Neural cell (in vitro differentiated cells): ENCODE measurements around the gene TCTN1. TPM values are rescaled to one million over a fixed set of nuclear protein-coding genes. Genes with fewer than 3 reads are reported as not detected.

Experiments used
- H2AFZ ChIP-seq: fragments of 200-600, 300-800 bp; sonication (generic), shearing (Covaris generic); 2 replicates; pipeline ENCODE4 v1.6.0; 2014; ENCODE audit warnings: low read depth, mild to moderate bottlenecking, antibody characterized with exemption, low read length, moderate library complexity
- H3F3A ChIP-seq: fragments of 200-600 bp; shearing (Covaris generic); 2 replicates; pipeline ENCODE4 v1.6.1; 2016; ENCODE audit warnings: mild to moderate bottlenecking, moderate library complexity, mixed read lengths, antibody characterized with exemption, low read length; ENCODE audit not compliant: insufficient read depth, poor library complexity, severe bottlenecking
- H3K27ac ChIP-seq: fragments of 200-600, 300-800 bp; sonication (generic), shearing (Covaris generic); 2 replicates; pipeline ENCODE4 v1.5.1; 2014; ENCODE audit warnings: mild to moderate bottlenecking, low read length, moderate library complexity
- H3K27me3 ChIP-seq: fragments of 300-800, 200-600 bp; sonication (generic), shearing (Covaris generic); 2 replicates; pipeline ENCODE4 v1.6.0; 2014; ENCODE audit warnings: mild to moderate bottlenecking, low read depth, low read length, moderate library complexity; ENCODE audit not compliant: insufficient read depth
- H3K36me3 ChIP-seq: fragments of 300-800, 200-600 bp; sonication (generic), shearing (Covaris generic); 2 replicates; pipeline ENCODE4 v1.5.1; 2014; ENCODE audit warnings: mild to moderate bottlenecking, antibody characterized with exemption, low read length, moderate library complexity; ENCODE audit not compliant: insufficient read depth
- H3K4me2 ChIP-seq: fragments of 300-800, 200-600 bp; sonication (generic), shearing (Covaris generic); 2 replicates; pipeline ENCODE4 v1.6.0; 2014; ENCODE audit warnings: mild to moderate bottlenecking, low read length
- H3K4me3 ChIP-seq: fragments of 300-800, 200-600 bp; sonication (generic), shearing (Covaris generic); 2 replicates; pipeline ENCODE4 v1.5.1; 2014; ENCODE audit warnings: mild to moderate bottlenecking, low read length, moderate library complexity
- H3K79me2 ChIP-seq: fragments of 200-600 bp; shearing (Covaris generic); replicated peaks from 2 replicates; pipeline ENCODE4 v1.6.0; 2014; ENCODE audit warnings: mild to moderate bottlenecking, low read length, moderate library complexity; ENCODE audit not compliant: insufficient read depth
- H3K9ac ChIP-seq: fragments of 300-800, 200-600 bp; sonication (generic), shearing (Covaris generic); 2 replicates; pipeline ENCODE4 v1.6.1; 2016; ENCODE audit warnings: mild to moderate bottlenecking, low read length, mixed read lengths
- H3K9me2 ChIP-seq: fragments of 200-600 bp; shearing (Covaris generic); 2 replicates; pipeline ENCODE4 v1.6.1; 2016; ENCODE audit warnings: mild to moderate bottlenecking, low read length, mixed read lengths; ENCODE audit not compliant: insufficient read depth
- H3K9me3 ChIP-seq: fragments of 200-600, 300-800 bp; sonication (generic), shearing (Covaris generic); 2 replicates; pipeline ENCODE4 v1.6.1; 2016; ENCODE audit warnings: mild to moderate bottlenecking, mixed run types, low read length, moderate library complexity, mixed read lengths
- H4K20me1 ChIP-seq: fragments of 200-600 bp; shearing (Covaris generic); 2 replicates; pipeline ENCODE4 v1.6.1; 2016; ENCODE audit warnings: mild to moderate bottlenecking, mixed run types; ENCODE audit not compliant: insufficient read depth
- CTCF ChIP-seq: fragments of 450-650 bp; IDR thresholded peaks from 2 replicates; pipeline ENCODE4 v1.5.1; 2014; ENCODE audit warnings: antibody characterized with exemption, mild to moderate bottlenecking, moderate library complexity; ENCODE audit not compliant: poor library complexity, severe bottlenecking
- EP300 ChIP-seq: fragments of 450-650 bp; conservative IDR thresholded peaks from 2 replicates; pipeline ENCODE4 v1.6.1; 2014; ENCODE audit warnings: antibody characterized with exemption, mild to moderate bottlenecking, moderate library complexity; ENCODE audit not compliant: poor library complexity, severe bottlenecking
- EZH2 ChIP-seq: fragments of 200-600, 300-800 bp; shearing (Covaris generic), sonication (generic); IDR thresholded peaks from 2 replicates; pipeline ENCODE4 v1.6.1; 2014; ENCODE audit warnings: antibody characterized with exemption, low read length, borderline replicate concordance, mild to moderate bottlenecking; ENCODE audit not compliant: insufficient read depth, poor library complexity, severe bottlenecking
- MXI1 ChIP-seq: fragments of 450-650 bp; conservative IDR thresholded peaks from 2 replicates; pipeline ENCODE4 v1.6.1; 2014; ENCODE audit warnings: antibody characterized with exemption, mild to moderate bottlenecking; ENCODE audit not compliant: poor library complexity, severe bottlenecking
- POLR2AphosphoS5 ChIP-seq: IDR thresholded peaks from 2 replicates; pipeline ENCODE4 v1.6.1; 2012
- RAD21 ChIP-seq: fragments of 450-650 bp; conservative IDR thresholded peaks from 2 replicates; pipeline ENCODE4 v1.6.1; 2014; ENCODE audit warnings: antibody characterized with exemption, mild to moderate bottlenecking, moderate library complexity
- REST ChIP-seq: IDR thresholded peaks from 2 replicates; pipeline ENCODE4 v1.6.1; 2012; ENCODE audit warnings: borderline replicate concordance
- SMC3 ChIP-seq: fragments of 450-650 bp; conservative IDR thresholded peaks from 2 replicates; pipeline ENCODE4 v1.6.1; 2014; ENCODE audit warnings: antibody characterized with exemption, mild to moderate bottlenecking, moderate library complexity; ENCODE audit not compliant: poor library complexity
- TAF1 ChIP-seq: IDR thresholded peaks from 2 replicates; pipeline ENCODE4 v1.6.1; 2012; ENCODE audit warnings: low read depth
- polyA plus RNA-seq: library from polyadenylated mRNA; depleted of rRNA; stranded (reverse); fragments of >200 nt; gene quantifications from 2 replicates; pipeline ENCODE4 v1.2.3, GENCODE V29; 2014

TCTN1 gene
- polyA plus RNA-seq, 1 donor from 2014 or later, result 58.3 TPM

- no peak for TF ChIP-seq RAD21
- TF ChIP-seq TAF1, result no peak
- no peak for TF ChIP-seq CTCF
- no peak for TF ChIP-seq POLR2AphosphoS5
- no peak for TF ChIP-seq MXI1
- TF ChIP-seq EP300, result no peak
- no peak for TF ChIP-seq EZH2
- no peak for TF ChIP-seq SMC3
- no peak for TF ChIP-seq REST
These were observed 27.6 kb downstream of the TCTN1 start for GRCh38 chr12:110641521-110641920.

GRCh38 chr12:110647631-110648040, 33.7 kb downstream of the TCTN1 start:
- Histone ChIP-seq H3K36me3 (no peaks in the 10 kb centered on the region), H3K9ac (no peak overlapping the region), H3K9me2 (no peaks in the 10 kb centered on the region)

More at GRCh38 chr12:110641521-110641920, 27.6 kb downstream of the TCTN1 start:
- Histone ChIP-seq H3K9me3 (no peaks in the 10 kb centered on the region), H3K27me3 (no peaks in the 10 kb centered on the region), H3K9ac (peak overlapping the region; percentile 13), H3K36me3 (no peaks in the 10 kb centered on the region), H2AFZ (no peak overlapping the region), H3K4me2 (no peak overlapping the region), H3K4me3 (no peak overlapping the region), H3K79me2 (no peaks in the 10 kb centered on the region), H3K9me2 (no peaks in the 10 kb centered on the region), H3K27ac (no peak overlapping the region), H3F3A (no peaks in the 10 kb centered on the region), H4K20me1 (no peaks in the 10 kb centered on the region)

More at GRCh38 chr12:110647631-110648040, 33.7 kb downstream of the TCTN1 start:
- H3K27me3 ChIP-seq, result no peaks in the 10 kb centered on the region
- H3F3A ChIP-seq, result no peaks in the 10 kb centered on the region
- no peak overlapping the region for H3K4me2 ChIP-seq
- no peak overlapping the region for H3K27ac ChIP-seq
- no peak for TF ChIP-seq EP300
- TF ChIP-seq TAF1, result no peak
- no peak for TF ChIP-seq POLR2AphosphoS5
- TF ChIP-seq CTCF, result no peak
- no peak for TF ChIP-seq REST
- no peak for TF ChIP-seq MXI1
- no peak for TF ChIP-seq RAD21
- TF ChIP-seq SMC3, result no peak
- no peak for TF ChIP-seq EZH2
- no peak overlapping the region for H3K4me3 ChIP-seq
- no peaks in the 10 kb centered on the region for H3K9me3 ChIP-seq
- no peaks in the 10 kb centered on the region for H4K20me1 ChIP-seq
- no peaks in the 10 kb centered on the region for H3K79me2 ChIP-seq
- H2AFZ ChIP-seq, result no peak overlapping the region
